ENCODE results near the gene MEPCE. TPM values are rescaled to one million over a fixed set of nuclear protein-coding genes. Genes with fewer than 3 reads are reported as not detected.

MEPCE gene
- total and polyA plus RNA-seq, 4 donors, result 6.7 to 21.8 (median 16.5) TPM

- no peak overlapping the region for H3K4me3 ChIP-seq (ENCODE audit: low read depth in 1 of 3, low read length in 3 of 3)
- no peak overlapping the region for H3K9ac ChIP-seq (ENCODE audit: low read depth in 1 of 2, low read length in 2 of 2)
- TF ChIP-seq FOXA1 (IDR thresholded peaks at IDR 0.05) (no peak), RAD21 (IDR thresholded peaks at IDR 0.05) (no peak), HNF4A (conservative IDR thresholded peaks at IDR 0.05) (no peak), NR2F2 (IDR thresholded peaks at IDR 0.05) (no peak), ATF3 (IDR thresholded peaks at IDR 0.05) (no peak), YY1 (IDR thresholded peaks at IDR 0.05) (no peak), RXRA (IDR thresholded peaks at IDR 0.05) (no peak), FOXA2 (IDR thresholded peaks at IDR 0.05) (no peak)
- no peaks in the 10 kb centered on the region for H3K27me3 ChIP-seq (ENCODE audit: control insufficient read depth in 4 of 4, insufficient read depth in 4 of 4, low read length in 3 of 4)
- no peaks in the 10 kb centered on the region for H3K36me3 ChIP-seq (ENCODE audit: control insufficient read depth in 4 of 4, insufficient read depth in 3 of 4, low read depth in 1 of 4, low read length in 3 of 4)
- no peak overlapping the region for H3K27ac ChIP-seq (ENCODE audit: low read depth in 1 of 2, low read length in 2 of 2)
- H3K9me3 ChIP-seq (ENCODE audit: control insufficient read depth in 4 of 4, low read length in 3 of 4), result no peaks in the 10 kb centered on the region
- H3K4me1 ChIP-seq (ENCODE audit: control insufficient read depth in 4 of 4, insufficient read depth in 4 of 4, low read length in 3 of 4), result no peaks in the 10 kb centered on the region
- no peak for DNase-seq (ENCODE audit: low spot score)
Observed at GRCh38 chr7:100413346-100413745, 16.3 kb upstream of the MEPCE start.

GRCh38 chr7:100413889-100414288, 15.7 kb upstream of the MEPCE start:
- Histone ChIP-seq H3K27me3 (ENCODE audit: control insufficient read depth in 4 of 4, insufficient read depth in 4 of 4, low read length in 3 of 4) (no peaks in the 10 kb centered on the region), H3K9ac (ENCODE audit: low read depth in 1 of 2, low read length in 2 of 2) (no peak overlapping the region), H3K27ac (ENCODE audit: low read depth in 1 of 2, low read length in 2 of 2) (no peak overlapping the region), H3K36me3 (ENCODE audit: control insufficient read depth in 4 of 4, insufficient read depth in 3 of 4, low read depth in 1 of 4, low read length in 3 of 4) (no peaks in the 10 kb centered on the region), H3K4me1 (ENCODE audit: control insufficient read depth in 4 of 4, insufficient read depth in 4 of 4, low read length in 3 of 4) (no peaks in the 10 kb centered on the region), H3K4me3 (ENCODE audit: low read depth in 1 of 3, low read length in 3 of 3) (no peak overlapping the region), H3K9me3 (ENCODE audit: control insufficient read depth in 4 of 4, low read length in 3 of 4) (no peaks in the 10 kb centered on the region)
- no peak for TF ChIP-seq JUND (IDR thresholded peaks at IDR 0.05)
- no peak for TF ChIP-seq MAX (IDR thresholded peaks at IDR 0.05)
- TF ChIP-seq EGR1 (IDR thresholded peaks at IDR 0.05; ENCODE audit: low read depth in 2 of 2), result no peak
- no peak for TF ChIP-seq HNF4A (conservative IDR thresholded peaks at IDR 0.05)
- no peak for TF ChIP-seq YY1 (IDR thresholded peaks at IDR 0.05)
- no peak for TF ChIP-seq REST (IDR thresholded peaks at IDR 0.05)
- no peak for TF ChIP-seq RXRA (IDR thresholded peaks at IDR 0.05)
- no peak for TF ChIP-seq TAF1 (conservative IDR thresholded peaks at IDR 0.05)
- TF ChIP-seq NR2F2 (IDR thresholded peaks at IDR 0.05), result no peak
- TF ChIP-seq HNF4G (IDR thresholded peaks at IDR 0.05), result no peak
- no peak for TF ChIP-seq RAD21 (IDR thresholded peaks at IDR 0.05)
- no peak for TF ChIP-seq GABPA (IDR thresholded peaks at IDR 0.05 in 1 of 2, conservative IDR thresholded peaks at IDR 0.05 in 1 of 2)
- no peak for TF ChIP-seq ZBTB33 (IDR thresholded peaks at IDR 0.05)
- no peak for TF ChIP-seq ATF3 (IDR thresholded peaks at IDR 0.05)
- no peak for TF ChIP-seq CTCF (IDR thresholded peaks at IDR 0.05; ENCODE audit: low read depth, low read length, missing input control)
- TF ChIP-seq FOXA1 (IDR thresholded peaks at IDR 0.05), result no peak
- no peak for TF ChIP-seq SP1 (IDR thresholded peaks at IDR 0.05)
- TF ChIP-seq FOXA2 (IDR thresholded peaks at IDR 0.05), result no peak
- DNase-seq (ENCODE audit: low spot score), result no peak
- WGBS, result 95% methylated on average over 1 of the region's 1 CpG
